HepG2 (cell line): ENCODE data around the gene TM4SF1. TPM values are rescaled to one million over a fixed set of nuclear protein-coding genes. Genes with fewer than 3 reads are reported as not detected.

ENCODE experiments used
- CC2D1A ChIP-seq: sonication (generic); formaldehyde crosslinking; IDR thresholded peaks from 2 replicates; pipeline ENCODE4 v1.8.1; 2023; ENCODE audit warnings: mild to moderate bottlenecking, missing genetic modification reagents
- CHCHD3 ChIP-seq: sonication (generic); formaldehyde crosslinking; IDR thresholded peaks from 2 replicates; pipeline ENCODE4 v1.8.0; 2022; ENCODE audit warnings: mild to moderate bottlenecking, missing genetic modification reagents, moderate library complexity
- CTCF ChIP-seq: sonication (generic); formaldehyde crosslinking; IDR thresholded peaks from 2 replicates; pipeline ENCODE4 v1.5.0; 2020; ENCODE audit warnings: mild to moderate bottlenecking, missing genetic modification reagents, moderate library complexity
- KLF9 ChIP-seq: IDR thresholded peaks from 2 replicates; pipeline ENCODE4 v1.6.1; 2016; ENCODE audit warnings: low read depth
- MTERF4 ChIP-seq: sonication (generic); formaldehyde crosslinking; IDR thresholded peaks from 2 replicates; pipeline ENCODE4 v1.8.0; 2023; ENCODE audit warnings: mild to moderate bottlenecking, missing genetic modification reagents
- MXI1 ChIP-seq: IDR thresholded peaks from 3 replicates; pipeline ENCODE4 v1.6.1; 2012; ENCODE audit warnings: low read depth, low read length, inconsistent platforms, borderline replicate concordance
- POGZ ChIP-seq: sonication (generic); formaldehyde crosslinking; IDR thresholded peaks from 2 replicates; pipeline ENCODE4 v1.4.0; 2020; ENCODE audit warnings: mild to moderate bottlenecking, missing genetic modification reagents
- SKI ChIP-seq: fragments of 450-650 bp; IDR thresholded peaks from one replicate; pipeline ENCODE4 v1.6.1; 2018; ENCODE audit warnings: mild to moderate bottlenecking; ENCODE audit not compliant: partially characterized antibody
- SSRP1 ChIP-seq: IDR thresholded peaks from 2 replicates; pipeline ENCODE4 v1.6.1; 2016; ENCODE audit warnings: control low read depth
- ZFP90 ChIP-seq: sonication (generic); formaldehyde crosslinking; IDR thresholded peaks from 2 replicates; pipeline ENCODE4 v1.8.0; 2022; ENCODE audit warnings: missing genetic modification reagents, mild to moderate bottlenecking, inconsistent platforms, borderline replicate concordance
- ZNF414 ChIP-seq: sonication (generic); formaldehyde crosslinking; IDR thresholded peaks from 2 replicates; pipeline ENCODE4 v1.5.0; 2020; ENCODE audit warnings: missing genetic modification reagents
- ZNF839 ChIP-seq: sonication (generic); formaldehyde crosslinking; IDR thresholded peaks from 2 replicates; pipeline ENCODE4 v1.4.0; 2020; ENCODE audit warnings: missing genetic modification reagents, mild to moderate bottlenecking, borderline replicate concordance
- polyA plus RNA-seq, 8 experiments: library from polyadenylated mRNA; depleted of rRNA in 3 of 8; stranded (reverse) in 7 of 8; unstranded in 1 of 8; fragments of >200 nt; fragmentation: Illumina TruSeq in 4 of 8; extraction: Trizol in 4 of 8; gene quantifications; 2 replicates each; pipeline versions ENCODE4 v1.2.1 to v1.2.3, GENCODE V29; 2011 to 2016; ENCODE audit warnings: low read depth in 4 of 8, missing spikeins in 1 of 8, mixed read lengths in 1 of 8; ENCODE audit not compliant: insufficient read depth in 1 of 8
- total RNA-seq, 5 experiments: library from RNA; depleted of rRNA; stranded (reverse); fragments of >200 nt; fragmentation: Illumina TruSeq; extraction: Trizol; gene quantifications; 2 replicates each; pipeline ENCODE4 v1.2.3, GENCODE V29; 2016; ENCODE audit warnings: low read depth in 1 of 5
- TF ChIP-seq, protein P1 (sequence below): sonication (generic); formaldehyde crosslinking; IDR thresholded peaks from 2 replicates; pipeline ENCODE4 v1.4.0; 2020; ENCODE audit warnings: missing genetic modification reagents
- TF ChIP-seq, protein P2 (sequence below): sonication (generic); formaldehyde crosslinking; IDR thresholded peaks from 2 replicates; pipeline ENCODE4 v1.4.0; 2020; ENCODE audit warnings: missing genetic modification reagents, borderline replicate concordance
- TF ChIP-seq, protein P3 (sequence below): sonication (generic); formaldehyde crosslinking; IDR thresholded peaks from 2 replicates; pipeline ENCODE4 v1.5.0; 2020; ENCODE audit warnings: mild to moderate bottlenecking, missing genetic modification reagents
- TF ChIP-seq, protein P4 (sequence below), 2 experiments: IDR thresholded peaks; 2 replicates each; pipeline ENCODE4 v1.6.1; 2011 to 2012; ENCODE audit warnings: low read length in 2 of 2, borderline replicate concordance in 1 of 2, low read depth in 1 of 2, mild to moderate bottlenecking in 1 of 2, moderate library complexity in 1 of 2

TM4SF1 gene
- total and polyA plus RNA-seq, 2 of the 13 experiments (the other 11 are each of a cell fraction or from before 2014, with no cell fraction given) = 431 to 1,359 TPM

- TF ChIP-seq, protein P1, sequence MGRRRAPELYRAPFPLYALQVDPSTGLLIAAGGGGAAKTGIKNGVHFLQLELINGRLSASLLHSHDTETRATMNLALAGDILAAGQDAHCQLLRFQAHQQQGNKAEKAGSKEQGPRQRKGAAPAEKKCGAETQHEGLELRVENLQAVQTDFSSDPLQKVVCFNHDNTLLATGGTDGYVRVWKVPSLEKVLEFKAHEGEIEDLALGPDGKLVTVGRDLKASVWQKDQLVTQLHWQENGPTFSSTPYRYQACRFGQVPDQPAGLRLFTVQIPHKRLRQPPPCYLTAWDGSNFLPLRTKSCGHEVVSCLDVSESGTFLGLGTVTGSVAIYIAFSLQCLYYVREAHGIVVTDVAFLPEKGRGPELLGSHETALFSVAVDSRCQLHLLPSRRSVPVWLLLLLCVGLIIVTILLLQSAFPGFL (CRISPR knock-in tag) = no peak
- TF ChIP-seq ZNF414 = no peak
- no peak for TF ChIP-seq ZFP90 (CRISPR knock-in tag)
- peak; percentile 86 for TF ChIP-seq CTCF (CRISPR knock-in tag)
- TF ChIP-seq, protein P2, sequence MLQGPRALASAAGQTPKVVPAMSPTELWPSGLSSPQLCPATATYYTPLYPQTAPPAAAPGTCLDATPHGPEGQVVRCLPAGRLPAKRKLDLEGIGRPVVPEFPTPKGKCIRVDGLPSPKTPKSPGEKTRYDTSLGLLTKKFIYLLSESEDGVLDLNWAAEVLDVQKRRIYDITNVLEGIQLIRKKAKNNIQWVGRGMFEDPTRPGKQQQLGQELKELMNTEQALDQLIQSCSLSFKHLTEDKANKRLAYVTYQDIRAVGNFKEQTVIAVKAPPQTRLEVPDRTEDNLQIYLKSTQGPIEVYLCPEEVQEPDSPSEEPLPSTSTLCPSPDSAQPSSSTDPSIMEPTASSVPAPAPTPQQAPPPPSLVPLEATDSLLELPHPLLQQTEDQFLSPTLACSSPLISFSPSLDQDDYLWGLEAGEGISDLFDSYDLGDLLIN = no peak
- peak; percentile 44 for TF ChIP-seq POGZ (CRISPR knock-in tag)
- no peak for TF ChIP-seq CHCHD3 (CRISPR knock-in tag)
- TF ChIP-seq MXI1 = no peak
- no peak for TF ChIP-seq ZNF839 (CRISPR knock-in tag)
- TF ChIP-seq, protein P3, sequence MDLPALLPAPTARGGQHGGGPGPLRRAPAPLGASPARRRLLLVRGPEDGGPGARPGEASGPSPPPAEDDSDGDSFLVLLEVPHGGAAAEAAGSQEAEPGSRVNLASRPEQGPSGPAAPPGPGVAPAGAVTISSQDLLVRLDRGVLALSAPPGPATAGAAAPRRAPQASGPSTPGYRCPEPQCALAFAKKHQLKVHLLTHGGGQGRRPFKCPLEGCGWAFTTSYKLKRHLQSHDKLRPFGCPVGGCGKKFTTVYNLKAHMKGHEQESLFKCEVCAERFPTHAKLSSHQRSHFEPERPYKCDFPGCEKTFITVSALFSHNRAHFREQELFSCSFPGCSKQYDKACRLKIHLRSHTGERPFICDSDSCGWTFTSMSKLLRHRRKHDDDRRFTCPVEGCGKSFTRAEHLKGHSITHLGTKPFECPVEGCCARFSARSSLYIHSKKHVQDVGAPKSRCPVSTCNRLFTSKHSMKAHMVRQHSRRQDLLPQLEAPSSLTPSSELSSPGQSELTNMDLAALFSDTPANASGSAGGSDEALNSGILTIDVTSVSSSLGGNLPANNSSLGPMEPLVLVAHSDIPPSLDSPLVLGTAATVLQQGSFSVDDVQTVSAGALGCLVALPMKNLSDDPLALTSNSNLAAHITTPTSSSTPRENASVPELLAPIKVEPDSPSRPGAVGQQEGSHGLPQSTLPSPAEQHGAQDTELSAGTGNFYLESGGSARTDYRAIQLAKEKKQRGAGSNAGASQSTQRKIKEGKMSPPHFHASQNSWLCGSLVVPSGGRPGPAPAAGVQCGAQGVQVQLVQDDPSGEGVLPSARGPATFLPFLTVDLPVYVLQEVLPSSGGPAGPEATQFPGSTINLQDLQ (CRISPR knock-in tag) = no peak
- TF ChIP-seq KLF9 = no peak
- no peak for TF ChIP-seq MTERF4
- no peak for TF ChIP-seq SKI
- no peak for TF ChIP-seq CC2D1A (CRISPR knock-in tag)
- TF ChIP-seq, protein P4, sequence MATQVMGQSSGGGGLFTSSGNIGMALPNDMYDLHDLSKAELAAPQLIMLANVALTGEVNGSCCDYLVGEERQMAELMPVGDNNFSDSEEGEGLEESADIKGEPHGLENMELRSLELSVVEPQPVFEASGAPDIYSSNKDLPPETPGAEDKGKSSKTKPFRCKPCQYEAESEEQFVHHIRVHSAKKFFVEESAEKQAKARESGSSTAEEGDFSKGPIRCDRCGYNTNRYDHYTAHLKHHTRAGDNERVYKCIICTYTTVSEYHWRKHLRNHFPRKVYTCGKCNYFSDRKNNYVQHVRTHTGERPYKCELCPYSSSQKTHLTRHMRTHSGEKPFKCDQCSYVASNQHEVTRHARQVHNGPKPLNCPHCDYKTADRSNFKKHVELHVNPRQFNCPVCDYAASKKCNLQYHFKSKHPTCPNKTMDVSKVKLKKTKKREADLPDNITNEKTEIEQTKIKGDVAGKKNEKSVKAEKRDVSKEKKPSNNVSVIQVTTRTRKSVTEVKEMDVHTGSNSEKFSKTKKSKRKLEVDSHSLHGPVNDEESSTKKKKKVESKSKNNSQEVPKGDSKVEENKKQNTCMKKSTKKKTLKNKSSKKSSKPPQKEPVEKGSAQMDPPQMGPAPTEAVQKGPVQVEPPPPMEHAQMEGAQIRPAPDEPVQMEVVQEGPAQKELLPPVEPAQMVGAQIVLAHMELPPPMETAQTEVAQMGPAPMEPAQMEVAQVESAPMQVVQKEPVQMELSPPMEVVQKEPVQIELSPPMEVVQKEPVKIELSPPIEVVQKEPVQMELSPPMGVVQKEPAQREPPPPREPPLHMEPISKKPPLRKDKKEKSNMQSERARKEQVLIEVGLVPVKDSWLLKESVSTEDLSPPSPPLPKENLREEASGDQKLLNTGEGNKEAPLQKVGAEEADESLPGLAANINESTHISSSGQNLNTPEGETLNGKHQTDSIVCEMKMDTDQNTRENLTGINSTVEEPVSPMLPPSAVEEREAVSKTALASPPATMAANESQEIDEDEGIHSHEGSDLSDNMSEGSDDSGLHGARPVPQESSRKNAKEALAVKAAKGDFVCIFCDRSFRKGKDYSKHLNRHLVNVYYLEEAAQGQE (IDR thresholded peaks at IDR 0.05; ENCODE audit: borderline replicate concordance in 1 of 2, low read depth in 1 of 2, low read length in 2 of 2) = no peak
- TF ChIP-seq SSRP1 (CRISPR knock-in tag) = no peak
Measured at GRCh38 chr3:149393345-149394160, 16.1 kb upstream of the TM4SF1 start (continued).
